ENCODE results near the gene MVB12B. TPM values are rescaled to one million over a fixed set of nuclear protein-coding genes. Genes with fewer than 3 reads are reported as not detected.
A peak's percentile ranks its signal among the peaks of the same experiment; 100 is the strongest.

The MVB12B gene
- total RNA-seq, 1 donor from 2014 or later: 26.5 TPM

DNA sequence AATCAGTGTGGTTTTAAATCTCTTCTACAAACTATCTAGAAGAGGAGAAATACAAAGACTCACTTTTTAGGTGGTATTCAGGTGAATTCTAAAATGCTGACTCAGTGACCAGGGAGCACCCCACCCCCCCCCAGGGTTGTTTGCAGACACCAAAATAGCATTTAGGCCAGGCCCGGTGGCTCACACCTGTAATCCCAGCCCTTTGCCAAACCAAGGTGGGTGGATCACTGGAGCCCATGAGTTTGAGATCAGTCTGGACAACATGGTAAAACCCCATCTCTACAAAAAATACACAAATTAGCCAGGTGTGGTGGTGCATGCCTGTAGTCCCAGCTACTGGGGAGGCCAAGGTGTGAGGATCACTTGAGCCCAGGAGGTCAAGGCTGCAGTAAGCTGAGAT lies 168.1 kb downstream of the MVB12B start:
- no peak for DNase-seq

GRCh38 chr9:126495411-126496180 lies 169.0 kb downstream of the MVB12B start:
- no peak for DNase-seq

GRCh38 chr9:126496181-126496576 lies 169.6 kb downstream of the MVB12B start:
- no peak for DNase-seq

DNA sequence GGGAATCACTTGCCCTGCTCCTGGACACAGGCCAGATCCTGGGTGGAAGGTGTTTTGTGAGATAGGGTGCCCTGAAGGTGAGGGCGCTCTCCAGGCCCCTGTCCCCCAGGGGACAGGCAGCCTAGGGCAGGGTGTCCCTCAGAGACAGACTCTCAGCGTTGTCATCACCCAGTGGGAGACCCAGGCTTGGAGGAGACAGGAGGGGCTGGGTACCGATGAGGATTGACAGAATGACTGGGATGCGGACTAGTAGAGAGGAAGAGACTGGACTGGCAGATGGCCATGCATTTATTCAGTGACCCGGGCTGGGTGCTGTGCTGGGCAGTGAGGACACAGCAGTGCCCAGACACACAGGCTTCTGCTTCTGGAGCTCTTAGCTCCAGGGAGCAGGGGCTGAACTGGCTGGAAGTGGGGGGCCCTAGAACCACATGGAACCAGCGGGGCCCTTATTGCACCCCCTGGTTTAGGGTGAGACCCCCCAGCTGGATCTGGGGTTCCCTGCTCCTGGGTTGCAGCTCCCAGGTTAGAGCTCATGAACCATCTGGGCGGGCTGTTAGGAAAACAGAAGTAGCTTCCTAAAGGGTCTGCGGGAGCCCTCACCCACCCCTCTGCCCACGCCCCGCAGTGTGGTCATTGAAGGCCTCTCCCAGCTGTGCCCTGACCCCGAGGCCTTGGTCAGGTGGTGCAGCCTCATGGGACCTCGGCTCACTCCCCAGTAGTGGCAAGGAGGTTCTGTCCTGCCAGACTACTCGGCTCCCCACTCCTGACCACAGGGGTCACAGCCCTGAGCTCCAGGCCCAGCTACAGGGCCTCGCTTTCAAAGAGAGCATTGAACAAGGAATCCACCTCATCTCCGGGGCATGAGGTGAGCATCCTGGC lies 170.4 kb downstream of the MVB12B start:
- DNase-seq: no peak

GRCh38 chr9:126497660-126498275 lies 171.1 kb downstream of the MVB12B start:
- peak; percentile 56 for DNase-seq

DNA sequence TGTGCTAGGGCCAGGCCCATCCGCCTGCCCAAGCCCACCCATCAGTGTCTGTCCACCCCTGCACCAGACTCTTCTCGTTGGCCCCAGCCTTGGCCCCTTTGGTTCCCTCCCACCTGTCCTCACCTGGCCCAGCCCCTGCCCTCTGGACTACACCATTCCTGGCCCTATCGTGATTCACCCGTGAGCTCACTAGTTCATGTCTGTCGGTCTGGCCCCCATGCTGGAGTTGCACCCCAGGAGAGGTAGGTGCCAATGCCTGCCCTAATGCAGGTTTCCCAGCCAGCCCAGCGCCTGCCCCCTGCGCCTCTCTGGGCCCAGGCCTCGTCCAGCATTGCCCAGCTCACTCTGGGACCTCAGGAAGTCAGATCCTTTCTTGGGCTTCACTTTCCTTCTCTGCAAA lies 171.7 kb downstream of the MVB12B start:
- DNase-seq: no peak

DNA sequence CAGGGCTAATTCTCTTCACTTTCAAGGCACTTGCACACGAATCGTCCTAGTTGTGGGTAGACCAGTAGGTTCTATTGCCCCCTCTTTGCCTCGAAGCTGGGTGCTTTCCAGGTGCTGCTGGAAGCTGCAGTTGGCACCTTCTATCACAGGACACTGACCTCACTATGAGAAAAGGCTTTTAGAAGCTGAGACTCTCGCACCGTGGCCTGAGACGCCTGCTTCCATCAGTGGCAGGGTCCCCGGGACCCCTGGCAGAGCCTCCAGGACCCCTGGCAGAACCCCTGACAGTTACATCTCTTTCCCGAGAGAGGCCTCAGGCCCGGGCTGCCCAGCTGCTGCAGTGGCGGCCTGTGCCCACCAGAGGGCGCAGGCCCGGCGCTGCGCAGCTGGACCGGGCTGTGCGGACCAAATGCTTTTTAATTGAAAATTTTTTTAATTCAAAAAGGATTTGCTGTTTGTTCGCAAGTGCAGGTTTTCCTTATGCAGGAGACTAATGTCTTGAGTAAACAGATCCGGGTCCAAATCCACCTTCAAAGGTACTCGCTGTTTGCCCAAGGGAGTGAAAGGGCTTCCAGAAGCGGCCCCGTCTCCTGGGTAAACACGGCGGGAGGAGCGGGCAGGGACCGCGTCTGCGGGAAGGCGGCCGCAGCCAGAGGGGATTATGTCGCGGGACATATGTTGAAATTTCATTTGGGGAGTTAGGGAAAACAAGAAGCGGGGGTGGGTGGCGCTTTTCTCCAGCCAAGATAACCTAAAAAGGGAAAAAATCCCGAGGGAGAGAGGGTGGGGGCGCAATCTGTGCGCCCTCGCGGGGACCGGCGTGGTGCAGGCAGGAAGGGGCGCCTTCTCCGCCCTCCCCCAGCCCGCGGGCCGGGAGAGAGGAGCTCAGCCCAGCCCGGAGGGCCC lies 172.6 kb downstream of the MVB12B start:
- DNase-seq: peak; percentile 60

GRCh38 chr9:126499911-126500599 lies 173.4 kb downstream of the MVB12B start:
- DNase-seq: no peak

DNA sequence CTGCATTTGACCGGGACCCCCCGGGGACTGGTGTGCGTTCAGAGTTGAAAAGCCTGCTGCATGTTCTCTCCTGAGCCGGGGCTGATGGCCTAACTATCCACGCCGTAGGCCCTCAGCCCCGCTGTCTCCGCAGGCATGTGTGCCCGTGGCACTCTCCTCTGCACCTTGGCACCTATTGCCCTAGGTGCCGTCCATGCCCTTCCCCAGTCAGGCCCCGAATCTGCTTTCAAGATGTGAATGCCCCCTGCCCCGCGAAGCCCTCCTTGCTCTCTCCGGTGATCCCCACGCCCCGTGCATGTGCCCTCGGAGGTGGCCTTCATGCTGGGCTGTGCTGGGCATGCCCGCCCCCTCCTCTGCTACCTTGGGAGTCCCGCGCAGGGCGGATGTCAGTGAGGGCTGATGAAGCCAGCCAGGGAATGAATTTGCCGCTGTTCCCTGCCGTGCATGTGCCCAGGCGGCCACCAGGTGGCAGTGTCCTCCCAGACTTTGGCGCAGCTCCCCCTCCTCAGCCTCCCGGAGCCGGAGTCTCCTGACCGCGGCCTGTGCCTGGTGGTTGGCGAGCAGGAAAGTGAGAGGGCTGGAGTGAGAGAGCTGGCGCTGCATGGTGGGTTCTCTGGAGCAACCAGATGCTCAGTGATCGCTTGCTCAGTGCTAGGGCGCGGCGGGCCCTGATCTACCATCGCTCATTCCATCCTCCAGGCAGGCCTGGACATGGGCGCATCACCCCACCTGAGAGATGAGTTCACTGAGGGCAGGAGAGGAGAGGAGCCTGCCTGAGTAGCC lies 174.2 kb downstream of the MVB12B start:
- DNase-seq: peak; percentile 90

DNA sequence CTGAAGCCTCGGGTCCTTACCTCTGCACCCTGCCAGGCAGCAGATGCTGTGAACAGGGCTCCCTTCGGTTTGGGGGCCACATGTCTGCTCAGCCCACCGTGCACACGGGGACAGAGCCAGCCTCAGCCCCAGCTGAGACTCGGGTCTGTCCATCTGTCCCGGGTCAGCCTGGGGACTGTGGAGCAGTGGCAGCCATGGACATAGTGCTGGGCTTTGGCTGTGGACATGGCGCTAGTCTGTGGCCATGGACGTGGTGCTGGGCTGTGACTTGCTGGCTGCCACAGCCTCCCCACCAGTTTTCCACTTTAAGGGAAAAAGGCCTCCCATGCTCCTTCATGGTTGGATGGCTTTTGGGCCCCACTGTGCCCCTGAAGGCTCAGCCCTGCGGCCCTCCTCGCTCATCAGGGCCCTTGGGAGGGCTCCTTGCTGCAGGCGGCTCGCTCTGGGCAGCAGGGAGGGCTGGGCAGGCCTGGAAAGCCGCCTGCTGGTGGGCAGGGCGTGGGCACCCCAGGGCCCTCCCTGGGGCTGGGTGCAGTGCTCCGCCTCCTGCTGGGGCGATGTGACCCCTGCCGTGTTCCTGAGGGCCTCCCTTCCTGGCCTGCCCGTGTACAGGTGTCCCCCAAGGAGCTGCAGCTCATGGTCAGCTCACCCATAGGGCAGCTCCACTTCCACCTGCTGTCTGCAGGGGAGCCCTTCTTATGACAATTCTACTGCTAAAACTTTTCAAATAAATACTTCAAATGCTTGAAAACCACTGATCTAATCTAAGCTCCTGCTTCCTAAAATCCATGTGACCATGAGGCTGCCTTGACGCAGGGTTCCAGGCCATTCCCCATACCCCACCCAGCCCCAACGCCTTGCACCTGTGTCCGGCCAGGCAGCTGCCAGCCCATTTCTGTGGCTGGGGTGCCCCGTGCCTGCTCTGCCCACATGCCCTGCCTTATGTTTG lies 175.0 kb downstream of the MVB12B start:
- DNase-seq: no peak

DNA sequence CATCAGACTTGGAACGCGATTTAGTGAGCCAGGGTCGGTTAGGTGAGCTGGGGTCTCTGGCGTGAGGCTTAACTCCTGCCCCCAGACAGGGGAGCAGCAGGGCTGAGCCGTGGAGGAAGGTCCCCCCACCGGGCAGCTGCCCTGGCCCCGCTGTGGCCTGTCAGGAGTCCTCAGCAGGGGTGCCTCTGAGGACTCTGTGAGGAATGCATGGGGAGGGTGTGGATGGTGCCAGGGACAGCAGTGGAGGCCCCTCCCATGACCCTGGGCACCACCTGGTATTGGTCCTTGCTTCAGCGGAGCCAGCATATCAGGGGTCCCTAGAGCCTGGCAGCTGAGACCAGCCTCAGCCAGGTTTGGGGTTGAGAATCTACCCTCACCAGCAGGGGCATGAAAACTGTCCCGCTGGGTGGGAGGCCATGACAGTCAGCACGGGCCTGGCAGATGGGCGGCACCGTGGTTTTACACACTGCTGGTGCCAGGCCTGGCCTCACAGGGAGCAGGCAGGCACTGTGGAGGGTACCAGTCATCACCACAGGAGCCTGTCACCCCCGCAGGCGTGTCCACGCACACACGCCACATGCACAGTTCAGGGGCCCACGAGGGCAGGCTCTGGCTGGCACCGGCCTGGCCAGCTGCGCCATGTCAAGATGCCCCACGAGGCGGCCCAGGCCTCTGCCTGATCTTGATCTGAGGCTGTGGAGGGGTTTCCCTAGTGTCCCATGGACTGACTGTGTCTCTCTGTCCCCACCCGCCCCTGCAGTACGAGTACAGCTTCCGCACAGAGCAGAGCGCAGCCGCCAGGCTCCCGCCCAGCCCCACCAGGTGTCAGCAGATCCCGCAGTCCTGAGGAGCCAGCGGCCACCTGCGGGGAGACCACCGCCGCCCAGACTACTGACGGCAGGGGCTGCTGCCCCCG lies 176.0 kb downstream of the MVB12B start:
- no peak for DNase-seq

- DNase-seq: no peak
Measured at GRCh38 chr9:126503333-126504085, 176.9 kb downstream of the MVB12B start.

DNA sequence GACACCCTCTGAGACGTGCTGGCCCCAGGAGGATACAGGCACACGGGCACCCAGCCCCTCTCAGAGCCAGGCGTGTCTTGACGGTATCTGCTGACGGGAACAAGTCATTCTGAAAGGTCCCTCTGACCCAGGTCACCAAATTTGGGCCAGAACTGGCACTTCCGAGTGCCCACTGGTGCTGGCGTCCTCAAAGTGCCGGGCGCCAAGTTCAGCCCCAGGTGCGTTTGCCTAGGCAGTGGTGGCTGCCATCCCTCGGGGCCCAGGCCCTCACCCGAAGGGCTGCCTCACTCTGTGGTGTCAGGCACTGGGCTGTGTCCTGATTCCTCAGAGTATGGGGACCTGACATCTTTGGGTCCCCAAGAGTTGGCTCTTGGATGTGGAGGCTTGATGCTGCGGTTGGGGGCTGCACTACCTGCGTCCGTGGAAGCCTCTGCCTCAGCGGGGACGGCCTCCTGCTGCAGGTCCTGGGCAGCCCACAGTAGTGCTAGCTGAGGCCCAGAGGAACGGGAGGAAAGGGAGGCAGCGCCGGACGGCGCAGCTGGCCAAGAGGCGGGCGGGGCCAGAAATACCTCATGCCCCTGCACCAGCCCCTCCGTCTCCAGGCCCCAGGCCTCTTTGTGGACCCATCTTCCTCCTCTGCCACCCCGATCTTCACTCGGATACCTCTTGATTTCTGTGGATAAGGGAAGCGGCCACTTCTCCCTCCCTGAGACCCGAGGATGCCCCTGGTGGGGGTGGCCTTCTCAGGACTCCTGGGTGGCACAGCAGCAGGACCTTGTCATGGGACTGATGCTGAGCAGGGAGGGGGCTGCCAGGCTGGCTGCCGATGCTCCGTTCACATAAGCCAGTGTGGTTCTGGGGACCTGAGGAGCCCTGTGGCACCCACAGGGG lies 177.7 kb downstream of the MVB12B start:
- DNase-seq: no peak

GRCh38 chr9:126504977-126505455 lies 178.4 kb downstream of the MVB12B start:
- DNase-seq: no peak

- no peak for DNase-seq
Measured at GRCh38 chr9:126505697-126506346, 179.2 kb downstream of the MVB12B start.

Data from tongue (tissue), 2 donors.